SU-DHL-6 (cell line): Measurements from ENCODE around the gene POLE3.

Source experiments
- EZH2phosphoT487 ChIP-seq: fragments of 200-600 bp; sonication (generic), shearing (Covaris generic); conservative IDR thresholded peaks from 2 replicates; pipeline ENCODE4 v1.6.1; 2018; ENCODE audit warnings: mild to moderate bottlenecking, antibody characterized with exemption, low read length, moderate library complexity, mixed read lengths
- TF ChIP-seq, protein P1 (sequence below): fragments of 200-600 bp; sonication (generic); IDR thresholded peaks from one replicate; pipeline ENCODE4 v1.5.1; 2017; ENCODE audit warnings: antibody characterized with exemption, mild to moderate bottlenecking, low read length, moderate library complexity; ENCODE audit not compliant: insufficient read depth, poor library complexity, severe bottlenecking

GRCh38 chr9:113410207-113410864 is at the start of gene POLE3, which contains the start of gene C9orf43:
- TF ChIP-seq, protein P1, sequence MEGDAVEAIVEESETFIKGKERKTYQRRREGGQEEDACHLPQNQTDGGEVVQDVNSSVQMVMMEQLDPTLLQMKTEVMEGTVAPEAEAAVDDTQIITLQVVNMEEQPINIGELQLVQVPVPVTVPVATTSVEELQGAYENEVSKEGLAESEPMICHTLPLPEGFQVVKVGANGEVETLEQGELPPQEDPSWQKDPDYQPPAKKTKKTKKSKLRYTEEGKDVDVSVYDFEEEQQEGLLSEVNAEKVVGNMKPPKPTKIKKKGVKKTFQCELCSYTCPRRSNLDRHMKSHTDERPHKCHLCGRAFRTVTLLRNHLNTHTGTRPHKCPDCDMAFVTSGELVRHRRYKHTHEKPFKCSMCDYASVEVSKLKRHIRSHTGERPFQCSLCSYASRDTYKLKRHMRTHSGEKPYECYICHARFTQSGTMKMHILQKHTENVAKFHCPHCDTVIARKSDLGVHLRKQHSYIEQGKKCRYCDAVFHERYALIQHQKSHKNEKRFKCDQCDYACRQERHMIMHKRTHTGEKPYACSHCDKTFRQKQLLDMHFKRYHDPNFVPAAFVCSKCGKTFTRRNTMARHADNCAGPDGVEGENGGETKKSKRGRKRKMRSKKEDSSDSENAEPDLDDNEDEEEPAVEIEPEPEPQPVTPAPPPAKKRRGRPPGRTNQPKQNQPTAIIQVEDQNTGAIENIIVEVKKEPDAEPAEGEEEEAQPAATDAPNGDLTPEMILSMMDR, result no peak
- TF ChIP-seq EZH2phosphoT487, result no peak
